B cell (primary cell): ENCODE results near the gene CPED1.

Source experiments
- EZH2 ChIP-seq: IDR thresholded peaks from 2 replicates; pipeline ENCODE4 v1.6.1; 2012; ENCODE audit warnings: borderline replicate concordance, low read depth, mild to moderate bottlenecking, moderate library complexity, low read length; ENCODE audit not compliant: insufficient read depth, poor library complexity, severe bottlenecking
- TF ChIP-seq, protein P1 (sequence below): fragments of 200-600 bp; IDR thresholded peaks from one replicate; pipeline ENCODE4 v1.8.0; 2022; ENCODE audit warnings: antibody characterized with exemption, mild to moderate bottlenecking

DNA sequence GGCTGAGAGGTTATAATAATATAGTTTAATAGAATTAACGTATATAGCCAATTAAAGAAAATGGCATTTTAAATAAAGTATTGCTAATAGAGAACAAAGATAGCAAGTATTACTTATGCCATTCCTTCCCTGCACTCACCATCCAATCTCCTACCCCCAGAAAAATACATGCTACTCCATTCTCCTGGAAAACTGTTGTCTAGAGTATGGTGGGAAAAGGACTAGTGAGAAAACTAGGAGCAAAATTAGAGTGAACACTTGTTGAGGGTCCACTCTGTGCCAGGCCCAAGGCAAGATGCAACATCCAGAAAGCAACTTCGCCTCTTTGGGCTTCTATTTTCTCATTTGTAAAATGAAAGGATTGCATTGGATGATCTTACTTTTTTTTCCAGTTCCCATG, 149.1 kb downstream of the CPED1 start:
- TF ChIP-seq, protein P1, sequence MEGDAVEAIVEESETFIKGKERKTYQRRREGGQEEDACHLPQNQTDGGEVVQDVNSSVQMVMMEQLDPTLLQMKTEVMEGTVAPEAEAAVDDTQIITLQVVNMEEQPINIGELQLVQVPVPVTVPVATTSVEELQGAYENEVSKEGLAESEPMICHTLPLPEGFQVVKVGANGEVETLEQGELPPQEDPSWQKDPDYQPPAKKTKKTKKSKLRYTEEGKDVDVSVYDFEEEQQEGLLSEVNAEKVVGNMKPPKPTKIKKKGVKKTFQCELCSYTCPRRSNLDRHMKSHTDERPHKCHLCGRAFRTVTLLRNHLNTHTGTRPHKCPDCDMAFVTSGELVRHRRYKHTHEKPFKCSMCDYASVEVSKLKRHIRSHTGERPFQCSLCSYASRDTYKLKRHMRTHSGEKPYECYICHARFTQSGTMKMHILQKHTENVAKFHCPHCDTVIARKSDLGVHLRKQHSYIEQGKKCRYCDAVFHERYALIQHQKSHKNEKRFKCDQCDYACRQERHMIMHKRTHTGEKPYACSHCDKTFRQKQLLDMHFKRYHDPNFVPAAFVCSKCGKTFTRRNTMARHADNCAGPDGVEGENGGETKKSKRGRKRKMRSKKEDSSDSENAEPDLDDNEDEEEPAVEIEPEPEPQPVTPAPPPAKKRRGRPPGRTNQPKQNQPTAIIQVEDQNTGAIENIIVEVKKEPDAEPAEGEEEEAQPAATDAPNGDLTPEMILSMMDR = no peak
- no peak for TF ChIP-seq EZH2
